Hematopoietic multipotent progenitor cell treated with erythropoietin and hydrocortisone succinate and interleukin-3 and kit ligand, for 15 days (in vitro differentiated cells): Measurements from ENCODE around the gene BRD3.
A peak's percentile ranks its signal among the peaks of the same experiment; 100 is the strongest.

ENCODE experiments used
- DNase-seq: peaks from one replicate; pipeline ENCODE4 v3.0.0-alpha.2; 2015; ENCODE audit warnings: low spot score

The BRD3 gene

DNA sequence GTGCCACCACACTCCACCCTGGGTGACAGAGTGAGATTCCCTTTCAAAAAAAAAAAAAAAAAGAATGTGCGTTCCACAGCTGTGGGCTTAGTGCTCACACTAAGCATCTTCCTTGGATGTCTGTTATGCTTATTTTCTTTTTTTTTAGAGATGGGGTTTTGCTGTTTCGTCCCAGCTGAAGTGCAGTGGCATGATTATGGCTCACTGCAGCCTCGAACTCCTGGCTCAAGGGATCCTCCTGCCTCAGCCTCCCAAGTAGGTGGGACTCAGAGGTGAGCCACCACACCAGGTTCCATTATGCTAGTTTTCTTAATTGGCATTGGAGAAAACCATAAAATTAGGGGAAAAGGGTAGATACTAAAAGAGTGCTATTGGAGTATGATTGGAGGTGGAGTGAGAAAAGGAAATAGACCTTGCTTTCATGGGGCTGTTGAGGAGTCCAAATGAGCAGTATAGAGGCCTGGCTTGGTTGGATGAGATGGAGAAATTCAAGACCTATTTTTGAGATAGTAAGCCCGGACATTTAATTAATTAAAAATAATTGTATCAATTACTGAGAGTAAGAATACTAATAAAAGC is 43.5 kb downstream of the BRD3 start:
- no peak for DNase-seq

DNA sequence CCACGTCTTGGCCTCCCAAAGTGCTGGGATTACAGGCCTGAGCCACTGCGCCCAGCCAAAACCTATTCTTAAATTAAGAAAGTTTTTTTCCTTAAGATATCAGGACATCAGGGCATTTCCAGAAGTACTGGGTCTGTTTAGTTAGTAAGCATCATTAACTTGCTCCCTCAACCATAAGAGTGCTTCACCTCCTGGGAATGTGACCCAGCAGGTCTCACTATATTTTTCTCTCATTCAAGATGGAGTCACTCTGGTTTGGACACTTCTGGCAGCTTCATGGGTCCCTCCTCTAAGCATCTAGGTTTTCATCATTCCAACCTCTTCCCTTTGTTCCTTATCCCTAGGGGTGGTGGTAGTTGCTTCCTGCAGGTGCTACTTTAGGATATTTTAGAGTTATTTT is 52.9 kb downstream of the BRD3 start:
- no peak for DNase-seq

DNA sequence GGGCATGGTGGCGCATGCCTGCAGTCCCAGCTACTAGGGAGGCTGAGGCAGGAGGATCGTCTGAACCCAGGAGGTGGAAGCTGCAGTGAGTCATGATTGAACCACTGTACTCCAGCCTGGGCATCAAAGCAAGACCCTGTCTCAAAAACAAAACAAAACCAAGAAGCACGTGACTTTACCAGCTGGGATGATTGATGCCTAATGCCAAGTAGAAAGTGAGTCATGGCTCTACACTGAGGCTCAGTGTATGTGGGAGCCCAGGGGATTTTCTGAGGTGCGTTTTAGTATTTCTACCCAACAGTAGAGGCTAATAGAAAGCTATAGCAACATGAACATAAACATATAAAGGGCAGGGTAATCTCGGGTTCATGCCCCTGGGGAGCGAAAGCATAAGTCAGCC is 56.4 kb downstream of the BRD3 start:
- DNase-seq, result no peak

DNA sequence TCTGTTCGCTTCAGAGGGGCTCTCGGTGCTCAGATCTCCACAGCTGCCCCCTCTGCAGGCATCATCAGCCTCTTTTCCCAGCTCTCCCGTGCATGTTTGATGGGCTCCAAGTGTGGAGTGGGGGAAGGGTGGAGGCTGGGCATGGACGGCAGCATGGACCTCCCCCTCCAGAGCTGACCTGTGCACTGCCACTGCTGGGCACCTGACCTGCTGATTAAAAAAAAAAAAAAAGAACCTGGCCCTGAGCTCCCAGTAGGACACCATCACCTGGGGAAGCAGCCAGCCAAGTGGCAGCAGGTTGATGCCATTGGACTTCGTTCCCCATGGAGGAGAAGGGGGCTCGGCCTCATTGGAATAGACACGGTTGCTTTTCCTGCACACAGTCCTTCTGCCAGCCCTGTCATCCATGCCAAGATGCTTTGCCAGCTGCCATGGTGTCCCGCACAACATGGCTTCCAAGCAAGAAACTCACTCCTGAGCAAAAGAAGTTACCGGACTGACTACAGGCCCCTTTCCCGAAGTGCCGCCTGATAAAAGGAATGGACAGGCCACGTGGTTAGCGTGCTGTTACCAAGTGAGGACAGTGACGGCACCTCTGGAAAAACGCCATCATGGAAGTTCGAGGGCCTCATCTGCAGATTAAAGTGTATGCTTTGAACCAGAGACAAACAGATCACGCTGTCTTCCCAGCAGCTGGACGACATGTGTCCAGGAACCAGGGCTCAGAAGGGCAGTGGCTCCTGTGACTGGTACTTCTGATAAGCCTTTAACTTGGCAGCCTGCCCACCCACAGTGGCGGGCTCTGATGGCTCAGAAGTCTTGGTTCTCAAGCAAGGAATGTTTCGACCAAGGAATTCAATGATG is 57.3 kb downstream of the BRD3 start:
- DNase-seq, result peak; percentile 51

DNA sequence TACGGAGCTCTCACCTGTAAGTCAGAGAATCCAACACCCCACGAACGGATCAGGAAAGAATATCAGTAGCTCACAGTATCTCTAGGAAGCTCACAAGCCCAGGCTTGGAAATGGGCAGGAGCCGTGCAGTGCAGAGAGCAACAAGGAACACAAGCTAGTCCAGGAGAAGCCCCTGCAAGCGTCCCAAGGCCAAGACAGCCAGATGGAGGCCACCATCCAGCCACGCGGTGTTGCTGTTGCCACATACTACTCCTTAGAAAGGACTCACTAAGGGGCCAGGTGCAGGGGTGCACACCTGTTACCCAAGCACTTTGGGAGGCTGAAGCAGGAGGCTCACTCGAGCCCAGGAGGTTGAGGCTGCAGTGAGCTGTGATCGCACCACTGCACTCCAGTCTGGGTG is 60.3 kb downstream of the BRD3 start:
- no peak for DNase-seq

DNA sequence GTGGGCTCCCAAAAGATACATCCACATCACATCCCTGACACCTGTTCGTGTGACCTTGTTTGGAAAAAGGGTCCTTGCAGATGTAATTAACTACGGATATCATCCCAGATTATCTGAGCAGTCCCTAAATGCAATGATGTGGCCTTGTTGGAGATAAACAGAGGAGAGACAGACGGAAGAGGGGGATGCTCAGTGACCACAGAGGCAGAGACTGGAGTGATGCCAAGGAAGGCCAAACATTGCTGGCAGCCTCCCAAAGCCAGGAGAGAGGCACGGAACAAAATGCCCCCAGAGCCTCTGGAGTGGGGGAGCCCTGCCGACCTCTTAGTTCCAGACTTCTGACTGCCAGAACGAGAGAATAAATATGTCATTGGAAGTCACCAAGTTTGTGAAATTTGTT is 60.7 kb downstream of the BRD3 start:
- DNase-seq, result no peak

DNA sequence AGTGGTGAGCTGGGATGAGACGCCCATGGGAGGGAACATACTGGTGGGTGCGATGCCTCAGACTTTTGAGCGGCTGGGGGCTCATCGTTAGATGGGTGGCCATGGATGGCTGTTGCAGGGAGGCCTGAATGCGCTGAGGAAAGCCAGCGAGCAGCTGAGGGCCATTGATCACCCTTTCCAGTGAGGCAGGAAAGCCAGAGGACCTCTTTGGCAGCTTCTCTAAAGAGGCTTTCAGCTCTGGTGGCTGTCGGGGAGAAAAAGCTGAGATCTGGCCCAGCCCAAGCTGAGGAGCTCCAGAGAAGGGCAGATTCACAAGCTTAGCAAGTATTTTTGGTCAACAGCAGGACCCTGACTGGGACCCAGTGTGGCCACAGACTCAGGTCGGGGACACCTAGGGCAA is 62.4 kb downstream of the BRD3 start:
- DNase-seq, result no peak

DNA sequence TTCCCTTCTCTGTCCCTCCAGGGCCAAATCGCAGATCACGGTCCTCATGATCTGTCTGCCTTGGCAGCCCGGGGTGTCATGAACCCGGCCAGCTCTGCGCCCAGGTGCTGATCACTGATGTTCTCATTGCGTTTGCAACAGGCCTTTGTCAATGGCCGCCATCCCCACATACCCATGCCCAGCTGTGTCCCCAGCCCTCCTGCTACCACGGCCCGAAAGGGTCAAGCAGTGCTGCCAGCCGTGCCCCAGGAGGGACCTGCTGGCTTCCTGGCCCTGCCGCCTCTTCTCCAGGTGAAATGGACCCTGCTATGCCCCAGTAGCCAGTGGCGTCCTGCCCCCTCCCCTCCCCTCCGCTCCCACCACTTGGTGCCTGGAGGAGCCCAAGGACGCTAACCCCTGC is 62.9 kb downstream of the BRD3 start:
- DNase-seq, result no peak

DNA sequence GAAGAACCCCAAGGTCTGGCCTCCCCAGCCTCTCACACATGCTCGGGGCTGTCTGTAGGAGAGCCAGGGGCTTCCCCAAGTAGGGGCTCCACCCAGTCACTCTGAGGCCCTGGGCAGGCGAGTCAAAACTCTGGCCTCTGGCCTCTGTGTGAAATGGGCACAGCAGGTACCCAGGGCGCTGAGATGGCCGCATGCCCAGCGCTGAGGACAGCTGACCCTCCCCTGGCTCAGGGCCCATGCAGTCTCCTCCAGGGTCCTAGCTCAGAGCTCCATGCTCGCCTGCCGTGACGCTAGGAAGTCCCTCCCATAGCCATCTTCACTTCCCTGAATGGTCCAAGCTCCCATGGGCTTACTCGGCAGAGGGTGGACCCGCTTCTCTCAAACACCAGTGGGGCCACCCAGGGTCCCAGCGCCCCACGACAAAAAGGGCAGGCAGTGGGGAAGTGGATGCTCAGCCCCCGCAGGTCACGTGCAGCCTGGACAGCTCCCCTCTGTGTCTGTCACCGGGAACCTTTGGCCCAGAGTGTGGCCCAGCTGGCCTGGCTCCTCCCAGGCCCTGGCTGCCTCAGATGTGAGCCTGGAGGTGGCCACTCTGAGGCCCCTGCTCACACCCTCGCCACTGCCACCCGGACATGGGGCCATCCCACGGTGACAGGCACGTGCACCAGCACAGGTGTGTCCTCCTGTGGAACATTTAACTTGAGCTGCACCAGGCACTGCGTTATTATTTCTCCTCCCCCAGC is 63.5 kb downstream of the BRD3 start:
- DNase-seq, result no peak

DNA sequence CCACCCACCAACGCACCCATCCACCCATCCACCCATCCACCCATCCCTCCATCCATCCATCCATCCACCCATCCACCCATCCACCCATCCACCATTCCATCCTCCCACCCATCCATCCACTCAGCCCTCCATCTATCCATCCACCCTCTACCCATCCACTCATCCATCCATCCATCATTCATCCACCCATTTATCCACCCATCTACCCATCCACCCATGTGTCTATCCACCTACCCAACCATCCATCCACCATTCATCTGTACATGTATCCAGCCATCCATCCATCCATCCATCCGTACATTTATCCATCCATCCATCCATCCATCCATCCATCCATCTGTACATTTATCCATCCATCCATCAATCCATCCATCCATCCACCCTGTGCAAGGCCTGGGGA is 64.6 kb downstream of the BRD3 start:
- DNase-seq, result no peak

DNA sequence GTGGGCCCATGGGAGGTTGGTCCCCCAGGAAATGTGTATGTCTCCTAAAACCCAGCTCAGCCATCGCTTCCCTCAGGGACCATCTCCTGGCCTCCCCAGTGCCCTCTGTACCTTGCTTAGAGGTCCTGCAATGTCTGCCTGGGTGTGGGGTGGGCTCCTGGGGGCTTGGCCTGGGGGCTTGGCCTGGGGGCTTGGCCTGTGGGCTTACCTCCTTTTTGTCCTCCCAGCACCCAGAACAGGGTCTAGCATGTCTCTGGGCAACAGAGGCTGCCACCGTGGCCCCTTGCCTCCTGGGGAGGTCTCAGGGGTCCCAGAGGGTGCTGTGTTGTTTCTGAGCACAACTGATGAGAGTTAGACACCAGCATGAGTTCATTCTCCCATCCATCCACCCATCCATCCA is 65.0 kb downstream of the BRD3 start:
- no peak for DNase-seq

DNA sequence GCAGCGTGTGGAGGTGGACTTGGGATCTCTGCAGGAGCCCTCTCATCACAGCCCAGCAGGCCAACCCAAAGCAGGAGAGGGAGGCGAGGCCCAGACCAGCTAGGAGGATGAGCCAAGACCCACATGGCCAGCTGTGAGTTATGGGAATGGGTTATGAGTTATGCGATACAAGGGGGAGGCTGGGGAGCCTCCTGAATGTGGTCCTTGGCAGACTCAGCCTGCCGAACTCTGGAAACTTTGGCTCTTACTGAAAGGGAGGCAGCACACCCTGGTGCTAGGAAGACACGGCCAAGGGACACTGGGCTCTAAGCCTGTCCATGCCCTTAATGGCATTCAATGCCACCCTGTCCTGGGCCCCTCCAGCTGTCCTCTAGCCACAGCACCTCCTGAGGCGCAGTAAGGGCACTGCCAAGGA is 68.0 kb downstream of the BRD3 start:
- no peak for DNase-seq

DNA sequence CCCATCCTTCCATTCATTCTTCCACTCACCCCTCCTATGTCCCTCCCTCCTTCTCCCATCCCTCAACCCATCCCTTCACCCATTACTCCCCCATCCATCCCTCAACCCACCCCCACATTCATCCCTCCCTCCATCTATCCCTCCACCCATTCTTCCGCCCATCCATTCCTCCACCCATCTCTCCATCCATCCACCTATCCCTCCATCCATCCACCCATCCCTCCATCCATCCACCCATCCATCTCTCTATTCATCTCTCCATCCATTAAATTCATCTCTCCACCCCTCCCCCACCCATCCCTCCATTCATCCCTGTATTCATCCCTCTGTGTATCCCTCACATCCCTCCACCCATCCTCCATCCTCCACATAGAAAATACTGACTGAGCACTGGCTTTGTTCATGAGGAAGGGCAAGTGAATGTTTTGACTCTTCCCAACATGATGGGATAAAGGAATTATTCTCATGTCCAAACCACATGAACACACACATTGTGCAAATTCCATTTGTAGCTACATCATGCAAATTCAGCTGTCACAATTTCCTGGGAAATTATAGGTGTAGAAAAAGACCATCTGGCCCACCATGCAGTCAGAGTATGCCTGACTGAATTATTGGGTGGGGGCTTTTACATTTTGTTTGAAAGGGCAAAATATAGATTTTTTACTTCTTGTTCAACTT is 68.8 kb downstream of the BRD3 start:
- DNase-seq, result no peak

DNA sequence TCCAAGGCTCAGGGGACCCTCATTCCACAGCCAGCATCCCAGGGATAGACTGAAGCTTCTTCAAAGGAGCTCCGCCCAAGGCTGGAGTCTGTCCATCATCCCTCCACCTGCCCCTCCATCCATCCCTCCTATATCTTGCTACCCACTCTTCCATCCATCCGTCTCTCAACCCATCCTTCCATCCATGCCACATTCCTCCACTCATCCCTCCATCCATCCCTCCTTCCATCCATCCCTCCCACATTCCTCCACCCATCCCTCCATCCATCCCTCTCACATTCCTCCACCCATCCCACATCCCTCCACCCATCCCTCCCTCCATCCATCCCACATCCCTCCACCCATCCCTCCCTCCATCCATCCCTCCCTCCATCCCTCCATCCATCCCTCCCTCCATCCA is 70.2 kb downstream of the BRD3 start:
- DNase-seq, result no peak

DNA sequence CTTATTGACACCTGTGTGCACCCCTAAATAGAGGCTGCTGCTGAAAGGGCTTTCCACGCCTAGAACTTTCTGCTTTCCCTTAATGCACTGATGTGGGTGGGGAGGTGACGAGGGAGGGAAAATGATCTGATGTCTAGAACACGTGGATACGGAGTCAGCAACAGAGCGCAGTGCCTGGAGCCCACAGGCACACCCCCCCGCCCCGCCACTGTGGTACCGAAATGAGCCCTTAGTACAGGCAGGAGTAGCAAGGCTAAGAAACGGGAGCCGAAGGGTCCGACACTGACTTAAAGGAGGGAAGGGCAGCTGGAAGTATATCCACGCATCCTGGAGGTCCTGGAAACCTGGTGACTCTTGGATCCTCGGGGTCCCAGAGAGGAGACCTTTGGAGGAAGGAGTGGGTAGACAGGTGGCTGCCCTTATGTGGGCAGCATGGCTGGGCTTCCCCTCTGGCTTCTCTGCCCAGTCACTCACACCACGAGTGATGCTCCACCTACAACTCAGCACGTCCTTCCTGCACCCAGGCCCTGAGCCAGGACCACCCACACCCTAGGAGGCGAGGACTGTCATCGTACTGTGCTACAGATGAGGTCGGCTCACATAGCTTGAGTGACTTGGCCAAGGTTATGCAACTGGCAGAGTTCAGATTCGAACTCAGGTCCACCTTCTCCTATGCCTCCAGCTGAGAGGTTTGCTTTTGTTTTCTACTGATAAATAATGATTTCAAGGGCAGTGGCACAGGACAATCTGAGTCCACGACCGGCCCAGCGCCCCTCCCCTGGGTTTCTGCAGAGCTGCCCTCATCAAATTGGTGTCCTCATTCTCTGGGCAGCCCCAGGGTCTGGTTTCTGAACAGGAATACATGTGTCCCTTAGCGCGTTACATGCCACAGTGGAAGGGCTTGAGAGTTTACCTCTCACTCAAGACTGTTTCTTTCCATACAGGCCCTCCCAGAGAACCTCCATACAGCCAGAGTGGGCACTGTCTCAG is 71.0 kb downstream of the BRD3 start:
- DNase-seq, result no peak

DNA sequence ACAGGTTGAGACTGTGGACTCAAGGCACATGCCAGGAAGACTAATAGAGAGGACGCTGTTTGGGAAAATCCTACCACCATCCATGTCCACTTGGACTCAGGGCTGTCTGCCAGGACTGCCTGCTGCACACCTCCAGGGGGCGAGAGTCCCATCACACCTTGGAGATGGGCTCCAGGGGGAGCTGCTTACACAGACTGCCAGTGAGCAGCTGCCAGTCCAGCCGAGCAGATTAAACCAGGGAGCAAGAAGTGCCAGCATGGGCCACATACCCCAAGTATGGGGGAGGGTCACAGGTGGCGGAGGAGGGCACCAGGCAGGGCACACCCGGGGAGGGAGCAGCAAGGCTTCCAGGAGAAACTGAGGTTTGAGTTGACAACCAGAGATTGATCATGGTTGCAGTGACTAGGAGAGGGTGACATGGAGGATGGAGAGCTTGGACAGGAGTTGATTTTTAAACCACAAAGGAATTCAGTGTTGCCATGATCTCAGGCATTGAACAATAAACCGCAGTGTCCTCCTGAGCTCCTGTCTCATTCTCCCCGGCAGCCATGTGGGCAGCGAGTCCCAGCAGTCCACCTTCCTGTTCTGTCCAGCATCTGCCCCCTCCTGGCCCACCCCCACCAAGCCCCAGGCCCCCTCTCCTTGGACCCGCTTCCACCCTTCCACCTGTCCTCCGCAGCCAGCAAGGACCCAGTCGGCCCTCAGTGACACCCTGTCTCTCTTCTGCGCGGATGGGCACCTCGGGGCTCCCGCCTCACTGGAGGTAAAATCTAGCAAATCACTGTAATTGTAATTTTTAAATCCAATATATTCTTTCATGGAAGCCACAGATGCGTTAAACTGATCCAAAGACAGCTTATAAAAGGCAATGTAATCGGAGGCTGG is 72.6 kb downstream of the BRD3 start:
- DNase-seq, result no peak

DNA sequence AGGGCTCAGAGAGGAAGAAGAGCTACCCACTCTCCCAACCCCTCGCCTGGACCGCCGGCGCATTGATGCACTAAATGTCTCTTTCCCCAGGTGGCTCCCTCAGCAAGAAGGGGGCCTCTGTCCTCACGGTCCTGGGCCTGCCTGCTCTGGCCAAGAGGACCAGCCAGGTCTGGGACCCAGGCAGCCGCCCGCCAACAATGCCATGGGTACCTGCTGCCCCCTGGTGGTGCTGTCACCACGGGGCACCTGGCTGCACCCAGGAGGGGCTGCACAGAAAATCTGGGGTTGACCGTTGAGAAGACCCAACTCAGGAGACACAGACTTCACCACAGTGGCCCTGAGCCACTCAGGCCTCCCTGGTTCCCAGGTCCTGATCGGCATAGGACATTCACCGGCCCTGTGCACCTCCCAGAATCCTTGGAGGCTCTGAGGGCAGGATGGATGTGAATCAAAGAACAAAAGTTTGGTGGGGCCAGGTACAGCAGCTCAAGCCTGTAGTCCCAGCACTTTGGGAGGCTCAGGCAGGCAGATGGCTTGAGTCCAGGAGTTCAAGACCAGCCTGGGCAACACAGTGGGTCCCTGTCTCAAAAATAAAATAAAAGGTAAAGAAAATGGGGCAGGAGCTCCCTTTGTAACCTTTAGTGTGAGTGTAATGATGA is 73.3 kb downstream of the BRD3 start:
- peak; percentile 60 for DNase-seq

DNA sequence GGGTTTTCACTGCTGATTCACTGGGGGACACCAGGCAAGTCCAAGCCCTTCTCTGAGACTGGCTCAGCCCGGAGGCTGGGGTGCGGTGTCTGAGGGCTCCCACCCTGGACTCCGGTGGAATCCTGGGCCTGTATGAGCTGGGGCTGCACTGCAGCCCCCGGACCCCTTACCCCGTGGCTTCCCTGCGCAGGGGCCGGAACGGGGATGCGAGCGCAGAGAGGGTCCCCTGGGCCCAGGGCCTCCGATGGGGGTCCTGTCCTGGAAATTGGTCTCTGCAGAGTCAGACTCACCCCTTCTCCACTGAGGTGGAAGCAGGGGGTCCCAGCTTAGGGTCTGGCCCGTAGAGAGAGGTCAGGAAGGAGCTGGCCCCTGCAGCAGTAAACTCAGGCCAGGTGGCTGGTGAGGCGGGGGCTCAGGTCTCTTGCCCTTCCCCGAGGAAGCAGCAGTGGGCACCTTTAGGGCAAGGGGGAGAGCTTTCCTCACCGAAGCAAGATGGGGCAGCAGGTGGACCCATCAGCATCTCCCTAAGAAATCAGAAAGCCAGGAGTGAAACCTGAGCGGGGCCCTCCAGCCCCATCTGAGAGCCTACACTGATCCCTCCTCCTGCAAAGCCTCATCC is 74.1 kb downstream of the BRD3 start:
- DNase-seq, result no peak
